Mucosa of rectum (tissue), 2 donors: ENCODE results near the gene FILIP1.

Source experiments
- H3K27ac ChIP-seq, 2 donors: one replicate each; pipeline ENCODE4 v1.7.0; 2013; ENCODE audit warnings: inconsistent platforms in 2 of 2, low read depth in 2 of 2, low read length in 2 of 2
- H3K27me3 ChIP-seq, 2 donors: one replicate each; pipeline ENCODE4 v1.7.0; 2013; ENCODE audit warnings: low read length in 2 of 2; ENCODE audit not compliant: control insufficient read depth in 2 of 2, insufficient read depth in 2 of 2
- H3K36me3 ChIP-seq, 2 donors: one replicate each; pipeline ENCODE4 v1.7.0; 2013; ENCODE audit warnings: low read length in 2 of 2; ENCODE audit not compliant: control insufficient read depth in 2 of 2, insufficient read depth in 2 of 2
- H3K4me1 ChIP-seq, 2 donors: one replicate each; pipeline ENCODE4 v1.7.0; 2013; ENCODE audit warnings: low read length in 2 of 2, mild to moderate bottlenecking in 1 of 2; ENCODE audit not compliant: control insufficient read depth in 2 of 2, insufficient read depth in 2 of 2
- H3K4me3 ChIP-seq, 2 donors: one replicate each; pipeline ENCODE4 v1.7.0; 2013; ENCODE audit warnings: low read length in 2 of 2
- H3K9ac ChIP-seq, 2 donors: one replicate each; pipeline ENCODE4 v1.7.0; 2013; ENCODE audit warnings: low read length in 2 of 2, low read depth in 1 of 2, mild to moderate bottlenecking in 1 of 2
- H3K9me3 ChIP-seq, 2 donors: one replicate each; pipeline ENCODE4 v1.7.0; 2013; ENCODE audit warnings: low read length in 2 of 2; ENCODE audit not compliant: control insufficient read depth in 2 of 2
- donor health status: healthy.
- donor health status: Normal muscosa, but diverticular disease.

Gene FILIP1

GRCh38 chr6:75370011-75370410 lies 123.6 kb downstream of the FILIP1 start:
- H3K9ac ChIP-seq, result no peak overlapping the region
- no peaks in the 10 kb centered on the region for H3K9me3 ChIP-seq
- H3K36me3 ChIP-seq, result no peaks in the 10 kb centered on the region
- H3K4me3 ChIP-seq, result no peak overlapping the region
- no peak overlapping the region for H3K27ac ChIP-seq
- no peaks in the 10 kb centered on the region for H3K27me3 ChIP-seq
- no peaks in the 10 kb centered on the region for H3K4me1 ChIP-seq

GRCh38 chr6:75368864-75369402 lies 124.7 kb downstream of the FILIP1 start:
- H3K36me3 ChIP-seq, result no peaks in the 10 kb centered on the region
- no peak overlapping the region for H3K9ac ChIP-seq
- no peaks in the 10 kb centered on the region for H3K4me1 ChIP-seq
- no peaks in the 10 kb centered on the region for H3K9me3 ChIP-seq
- no peak overlapping the region for H3K4me3 ChIP-seq
- no peak overlapping the region for H3K27ac ChIP-seq
- no peaks in the 10 kb centered on the region for H3K27me3 ChIP-seq

GRCh38 chr6:75368151-75368779 lies 125.3 kb downstream of the FILIP1 start:
- Histone ChIP-seq H3K9me3 (no peaks in the 10 kb centered on the region), H3K4me3 (no peak overlapping the region), H3K27me3 (no peaks in the 10 kb centered on the region), H3K36me3 (no peaks in the 10 kb centered on the region), H3K27ac (no peak overlapping the region), H3K4me1 (no peaks in the 10 kb centered on the region), H3K9ac (no peak overlapping the region)

- Histone ChIP-seq H3K27ac (no peak overlapping the region), H3K36me3 (no peaks in the 10 kb centered on the region), H3K27me3 (no peaks in the 10 kb centered on the region), H3K9ac (no peak overlapping the region), H3K9me3 (no peaks in the 10 kb centered on the region), H3K4me1 (no peaks in the 10 kb centered on the region), H3K4me3 (no peak overlapping the region)
Observed at GRCh38 chr6:75363304-75363703, 130.3 kb downstream of the FILIP1 start.

GRCh38 chr6:75353644-75354043 lies 140.0 kb downstream of the FILIP1 start:
- Histone ChIP-seq H3K27me3 (no peaks in the 10 kb centered on the region), H3K9me3 (no peaks in the 10 kb centered on the region), H3K27ac (no peak overlapping the region), H3K4me3 (no peak overlapping the region), H3K9ac (no peak overlapping the region), H3K36me3 (no peaks in the 10 kb centered on the region), H3K4me1 (no peaks in the 10 kb centered on the region)

- no peak overlapping the region for H3K9ac ChIP-seq
- no peaks in the 10 kb centered on the region for H3K9me3 ChIP-seq
- no peak overlapping the region for H3K27ac ChIP-seq
- no peaks in the 10 kb centered on the region for H3K36me3 ChIP-seq
- H3K4me1 ChIP-seq, result no peaks in the 10 kb centered on the region
- H3K4me3 ChIP-seq, result no peak overlapping the region
- H3K27me3 ChIP-seq, result no peaks in the 10 kb centered on the region
Observed at GRCh38 chr6:75351570-75351969, 142.0 kb downstream of the FILIP1 start.

GRCh38 chr6:75350808-75351207 lies 142.8 kb downstream of the FILIP1 start:
- H3K27me3 ChIP-seq, result no peaks in the 10 kb centered on the region
- no peaks in the 10 kb centered on the region for H3K9me3 ChIP-seq
- H3K4me3 ChIP-seq, result no peak overlapping the region
- H3K36me3 ChIP-seq, result no peaks in the 10 kb centered on the region
- H3K27ac ChIP-seq, result no peak overlapping the region
- H3K4me1 ChIP-seq, result no peaks in the 10 kb centered on the region
- no peak overlapping the region for H3K9ac ChIP-seq

GRCh38 chr6:75350156-75350555 lies 143.4 kb downstream of the FILIP1 start:
- H3K27me3 ChIP-seq, result no peaks in the 10 kb centered on the region
- H3K4me1 ChIP-seq, result no peaks in the 10 kb centered on the region
- no peak overlapping the region for H3K27ac ChIP-seq
- H3K36me3 ChIP-seq, result no peaks in the 10 kb centered on the region
- no peak overlapping the region for H3K9ac ChIP-seq
- no peaks in the 10 kb centered on the region for H3K9me3 ChIP-seq
- H3K4me3 ChIP-seq, result no peak overlapping the region

- Histone ChIP-seq H3K4me1 (no peaks in the 10 kb centered on the region), H3K27ac (no peak overlapping the region), H3K4me3 (peak overlapping the region; percentile 29 to 55), H3K36me3 (no peaks in the 10 kb centered on the region), H3K9me3 (no peaks in the 10 kb centered on the region), H3K9ac (peak overlapping the region in 1 of 2 donors; percentile 15), H3K27me3 (no peaks in the 10 kb centered on the region)
Observed at GRCh38 chr6:75349262-75349984, 144.2 kb downstream of the FILIP1 start.

GRCh38 chr6:75348882-75349261 lies 144.7 kb downstream of the FILIP1 start:
- H3K4me1 ChIP-seq, result no peaks in the 10 kb centered on the region
- H3K36me3 ChIP-seq, result no peaks in the 10 kb centered on the region
- H3K9ac ChIP-seq, result no peak overlapping the region
- H3K27ac ChIP-seq, result no peak overlapping the region
- no peaks in the 10 kb centered on the region for H3K9me3 ChIP-seq
- H3K4me3 ChIP-seq, result no peak overlapping the region
- H3K27me3 ChIP-seq, result no peaks in the 10 kb centered on the region
